GM06990 (cell line): ENCODE results near the gene AGBL3.
A peak's percentile ranks its signal among the peaks of the same experiment; 100 is the strongest.

ENCODE experiments used
- DNase-seq: peaks from one replicate; pipeline ENCODE4 v3.0.0-alpha.2; 2011; ENCODE audit not compliant: insufficient read length; ENCODE audit errors: extremely low read depth
- H3K27me3 ChIP-seq: replicated peaks from 2 replicates; pipeline ENCODE4 v1.6.0; 2011; ENCODE audit warnings: low read length; ENCODE audit not compliant: control insufficient read depth, insufficient read depth
- H3K36me3 ChIP-seq: 2 replicates; pipeline ENCODE4 v1.5.1; 2011; ENCODE audit warnings: low read length; ENCODE audit not compliant: control insufficient read depth, insufficient read depth
- H3K4me3 ChIP-seq: replicated peaks from 2 replicates; pipeline ENCODE4 v1.5.1; 2011; ENCODE audit warnings: low read depth, mild to moderate bottlenecking, control low read depth, low read length
- TF ChIP-seq, protein P1 (sequence below): IDR thresholded peaks from 2 replicates; pipeline ENCODE4 v1.5.1; 2011; ENCODE audit warnings: low read length, control low read depth, mild to moderate bottlenecking, inconsistent platforms; ENCODE audit not compliant: insufficient read depth, poor library complexity, severe bottlenecking

AGBL3 gene

DNA sequence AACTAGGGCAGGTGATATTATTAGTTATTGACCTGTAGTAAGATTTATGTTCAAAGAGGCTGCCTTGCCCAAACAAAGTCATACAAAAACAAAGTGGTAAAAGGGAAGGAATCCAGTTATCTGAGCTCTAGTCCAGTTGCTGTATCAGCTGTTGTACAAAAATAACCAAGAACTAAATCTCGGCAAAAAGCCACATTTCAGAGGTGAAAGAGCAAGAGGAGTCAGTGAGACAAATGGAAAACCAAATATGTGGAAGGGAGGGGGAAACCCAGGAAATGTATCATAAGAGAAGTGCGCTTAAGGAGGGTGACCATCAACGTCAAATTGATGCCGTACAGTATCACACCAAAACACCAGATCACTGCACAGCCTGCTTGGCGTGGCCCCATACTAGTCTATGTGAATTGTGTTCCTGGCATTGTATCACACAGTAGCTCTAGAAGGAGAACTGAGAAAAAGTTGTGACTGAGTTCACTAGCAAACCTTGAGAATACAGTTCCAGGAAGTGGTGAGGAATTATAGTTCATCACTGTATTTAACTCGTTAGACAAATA lies 6.4 kb downstream of the AGBL3 start:
- no peak overlapping the region for H3K4me3 ChIP-seq
- peak; percentile 71 for DNase-seq
- TF ChIP-seq, protein P1, sequence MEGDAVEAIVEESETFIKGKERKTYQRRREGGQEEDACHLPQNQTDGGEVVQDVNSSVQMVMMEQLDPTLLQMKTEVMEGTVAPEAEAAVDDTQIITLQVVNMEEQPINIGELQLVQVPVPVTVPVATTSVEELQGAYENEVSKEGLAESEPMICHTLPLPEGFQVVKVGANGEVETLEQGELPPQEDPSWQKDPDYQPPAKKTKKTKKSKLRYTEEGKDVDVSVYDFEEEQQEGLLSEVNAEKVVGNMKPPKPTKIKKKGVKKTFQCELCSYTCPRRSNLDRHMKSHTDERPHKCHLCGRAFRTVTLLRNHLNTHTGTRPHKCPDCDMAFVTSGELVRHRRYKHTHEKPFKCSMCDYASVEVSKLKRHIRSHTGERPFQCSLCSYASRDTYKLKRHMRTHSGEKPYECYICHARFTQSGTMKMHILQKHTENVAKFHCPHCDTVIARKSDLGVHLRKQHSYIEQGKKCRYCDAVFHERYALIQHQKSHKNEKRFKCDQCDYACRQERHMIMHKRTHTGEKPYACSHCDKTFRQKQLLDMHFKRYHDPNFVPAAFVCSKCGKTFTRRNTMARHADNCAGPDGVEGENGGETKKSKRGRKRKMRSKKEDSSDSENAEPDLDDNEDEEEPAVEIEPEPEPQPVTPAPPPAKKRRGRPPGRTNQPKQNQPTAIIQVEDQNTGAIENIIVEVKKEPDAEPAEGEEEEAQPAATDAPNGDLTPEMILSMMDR, result no peak
- no peaks in the 10 kb centered on the region for H3K36me3 ChIP-seq
- no peaks in the 10 kb centered on the region for H3K27me3 ChIP-seq

DNA sequence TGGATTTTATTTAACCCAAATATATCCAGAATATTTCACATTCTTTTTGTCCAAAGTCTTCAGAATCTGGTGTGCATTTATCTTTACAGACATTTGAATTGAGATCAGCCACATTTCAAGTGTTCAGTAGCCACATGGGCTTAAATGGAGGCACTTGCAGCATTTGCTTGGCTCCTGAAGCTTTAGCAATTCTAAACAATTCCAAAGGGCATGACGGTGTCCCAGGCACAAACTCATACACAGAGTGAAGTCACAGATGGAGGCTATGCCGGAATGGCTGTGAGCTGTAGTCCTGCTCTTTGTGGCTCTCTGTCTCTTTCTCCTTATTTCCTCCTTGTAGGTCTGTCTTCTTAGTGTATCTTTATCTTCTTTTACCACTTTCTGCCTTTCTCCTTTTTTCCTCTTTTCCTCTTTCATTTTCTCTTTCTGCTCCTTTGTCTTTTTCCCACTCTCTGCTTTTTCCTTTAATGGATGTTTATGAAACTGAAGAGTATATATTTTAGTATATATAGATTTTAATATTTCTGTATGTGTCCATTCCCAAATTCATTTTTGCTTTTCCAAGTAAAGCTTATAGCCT lies 7.7 kb downstream of the AGBL3 start:
- H3K4me3 ChIP-seq, result no peak overlapping the region
- H3K27me3 ChIP-seq, result no peaks in the 10 kb centered on the region
- DNase-seq, result no peak
- no peaks in the 10 kb centered on the region for H3K36me3 ChIP-seq
- TF ChIP-seq, protein P1, result no peak

DNA sequence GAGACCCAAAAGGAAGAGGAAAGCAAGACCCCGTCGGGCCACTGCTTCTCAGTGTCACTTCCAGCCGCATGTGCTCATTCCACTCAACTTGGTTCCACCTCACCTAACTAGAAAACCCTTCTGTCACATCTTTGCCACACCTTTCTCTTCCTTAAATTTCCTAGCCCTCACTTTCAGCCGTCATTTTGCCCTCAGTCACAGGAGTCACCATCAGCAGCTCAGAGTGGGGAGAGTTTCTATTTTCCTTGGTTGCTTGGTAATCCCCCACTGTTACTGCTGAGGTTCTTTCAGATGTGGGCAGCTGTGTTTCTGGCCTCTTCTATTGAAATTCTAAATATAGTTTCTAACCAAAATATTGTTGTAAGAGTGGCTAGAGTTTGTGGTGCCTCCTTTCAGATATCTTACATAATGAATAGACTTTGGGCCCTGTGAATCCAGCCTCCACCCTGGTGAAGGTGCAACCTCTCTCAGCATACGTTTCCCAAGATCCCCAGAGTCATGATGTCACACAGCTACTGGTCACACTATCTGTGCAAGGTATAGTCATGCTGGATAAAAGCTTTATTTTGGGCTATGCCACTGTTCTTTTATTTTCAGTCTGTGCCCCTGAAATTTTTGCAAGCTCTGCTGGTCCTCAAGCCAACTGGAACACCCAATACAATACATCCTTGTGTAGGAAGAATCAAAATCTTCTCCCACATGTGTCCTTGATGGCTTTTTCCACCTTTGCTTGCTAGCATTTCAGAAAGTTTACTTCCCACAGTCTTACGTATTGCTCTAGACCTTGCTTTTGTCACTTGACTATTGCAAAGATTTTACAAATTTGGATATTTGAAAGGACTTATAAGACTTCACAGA lies 9.2 kb downstream of the AGBL3 start:
- TF ChIP-seq, protein P1, result no peak
- peak; percentile 67 for DNase-seq
- Histone ChIP-seq H3K4me3 (peak overlapping the region; percentile 32), H3K27me3 (no peaks in the 10 kb centered on the region), H3K36me3 (no peaks in the 10 kb centered on the region)

DNA sequence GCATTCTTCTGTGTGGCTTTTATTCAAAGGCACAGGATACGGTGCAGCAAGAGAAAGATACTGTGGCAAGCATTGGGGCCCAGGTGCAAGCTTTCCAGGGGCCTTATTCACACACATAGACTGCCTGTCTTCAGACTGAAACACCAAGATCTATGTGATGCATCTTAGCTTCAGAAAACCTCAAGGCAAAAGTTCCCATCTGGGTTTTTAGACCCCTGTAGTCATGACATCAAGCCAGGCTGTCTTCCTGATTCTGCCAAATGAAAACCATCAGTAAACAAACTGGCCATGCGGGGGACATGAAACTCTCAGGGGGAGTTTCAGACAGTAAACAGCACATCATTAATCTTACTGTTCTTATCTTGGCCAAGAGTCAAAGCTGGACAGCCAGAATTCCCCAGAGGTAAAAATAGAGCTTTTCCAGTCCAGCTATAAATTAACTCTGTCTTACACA lies 9.8 kb downstream of the AGBL3 start:
- TF ChIP-seq, protein P1, result no peak
- Histone ChIP-seq H3K4me3 (no peak overlapping the region; the same call in 1 of the 2 replicates), H3K36me3 (no peaks in the 10 kb centered on the region), H3K27me3 (no peaks in the 10 kb centered on the region)
- DNase-seq, result peak; percentile 66

DNA sequence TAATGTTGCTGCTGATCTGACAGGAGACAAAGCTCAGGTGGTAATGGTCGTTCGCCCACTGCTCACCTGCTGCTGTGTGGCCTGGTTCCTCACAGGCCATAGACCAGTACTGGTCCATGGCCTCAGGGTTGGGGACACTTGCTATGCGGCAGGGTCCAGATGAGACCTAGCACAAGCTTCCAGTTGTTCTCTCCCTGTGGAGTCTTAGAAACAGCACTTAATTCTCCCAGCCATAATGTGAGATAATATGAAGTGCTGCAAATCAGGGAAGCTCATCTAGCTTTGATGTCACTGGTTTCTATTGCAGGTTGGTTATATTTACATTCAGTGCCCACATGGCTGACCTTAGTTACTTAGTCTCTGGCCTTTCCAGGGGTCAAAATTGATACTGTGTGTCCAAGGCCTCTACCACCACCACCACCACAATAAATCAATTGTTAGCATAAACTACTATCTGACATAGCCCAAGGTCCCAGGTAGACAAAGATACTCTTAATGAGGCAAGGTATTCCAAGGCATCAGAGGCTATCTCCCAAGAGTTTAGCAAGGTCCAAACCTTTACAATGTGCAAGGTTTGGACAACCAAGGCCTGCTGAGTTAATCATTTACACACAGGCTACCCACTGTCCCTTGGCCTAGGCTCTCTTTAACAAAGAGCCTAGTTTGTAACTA lies 11.0 kb downstream of the AGBL3 start:
- H3K4me3 ChIP-seq, result no peak overlapping the region
- no peaks in the 10 kb centered on the region for H3K27me3 ChIP-seq
- H3K36me3 ChIP-seq, result no peaks in the 10 kb centered on the region
- TF ChIP-seq, protein P1, result no peak
- no peak for DNase-seq
